Measurements from ENCODE around the gene SERPINA4.

GRCh38 chr14:94535506-94535905 is 25.7 kb upstream of the SERPINA4 start:
- TF ChIP-seq, protein P1, sequence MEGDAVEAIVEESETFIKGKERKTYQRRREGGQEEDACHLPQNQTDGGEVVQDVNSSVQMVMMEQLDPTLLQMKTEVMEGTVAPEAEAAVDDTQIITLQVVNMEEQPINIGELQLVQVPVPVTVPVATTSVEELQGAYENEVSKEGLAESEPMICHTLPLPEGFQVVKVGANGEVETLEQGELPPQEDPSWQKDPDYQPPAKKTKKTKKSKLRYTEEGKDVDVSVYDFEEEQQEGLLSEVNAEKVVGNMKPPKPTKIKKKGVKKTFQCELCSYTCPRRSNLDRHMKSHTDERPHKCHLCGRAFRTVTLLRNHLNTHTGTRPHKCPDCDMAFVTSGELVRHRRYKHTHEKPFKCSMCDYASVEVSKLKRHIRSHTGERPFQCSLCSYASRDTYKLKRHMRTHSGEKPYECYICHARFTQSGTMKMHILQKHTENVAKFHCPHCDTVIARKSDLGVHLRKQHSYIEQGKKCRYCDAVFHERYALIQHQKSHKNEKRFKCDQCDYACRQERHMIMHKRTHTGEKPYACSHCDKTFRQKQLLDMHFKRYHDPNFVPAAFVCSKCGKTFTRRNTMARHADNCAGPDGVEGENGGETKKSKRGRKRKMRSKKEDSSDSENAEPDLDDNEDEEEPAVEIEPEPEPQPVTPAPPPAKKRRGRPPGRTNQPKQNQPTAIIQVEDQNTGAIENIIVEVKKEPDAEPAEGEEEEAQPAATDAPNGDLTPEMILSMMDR (IDR thresholded peaks at IDR 0.05; ENCODE audit: insufficient read depth, low read length, poor library complexity, severe bottlenecking) = no peak
- no peak for TF ChIP-seq EZH2phosphoT487 (conservative IDR thresholded peaks at IDR 0.05; ENCODE audit: low read length)

Data from SU-DHL-6 (cell line).